PC-3 (cell line): ENCODE results near the gene FARS2. TPM values are rescaled to one million over a fixed set of nuclear protein-coding genes. Genes with fewer than 3 reads are reported as not detected.

ENCODE experiments used
- ATAC-seq: fragments of 200-7000 bp; cut with Tn5 transposase; 2 replicates; pipeline ENCODE4 v1.9.1; 2020; ENCODE audit warnings: mild to moderate bottlenecking, moderate library complexity
- BruUV-seq: library from RNA; stranded (reverse); fragments of 400-500 nt; replicated peaks from 2 replicates; lab custom pipeline; 2021; lab: Mats Ljungman, UMichigan
- CTCF ChIA-PET: fragments of 300-600 bp; sonication (Branson Sonifier 250); formaldehyde crosslinking; loops from one replicate; lab custom pipeline; 2022; ENCODE audit warnings: antibody characterized with exemption; lab: Charles Lee
- POLR2A ChIA-PET: fragments of 300-600 bp; sonication (Branson Sonifier 250); formaldehyde crosslinking; loops from one replicate; lab custom pipeline; 2022; ENCODE audit warnings: antibody characterized with exemption; ENCODE audit not compliant: unreplicated experiment; lab: Charles Lee
- DNase-seq: peaks from one replicate; pipeline ENCODE4 v3.0.0-alpha.2; 2015
- H2AFZ ChIP-seq: fragments of 300-600 bp; sonication (generic); 2 replicates; pipeline ENCODE4 v1.6.0; 2016; ENCODE audit warnings: antibody characterized with exemption, low read length
- H3F3A ChIP-seq: fragments of 300-600 bp; sonication (generic); one replicate; pipeline ENCODE4 v1.6.0; 2017; ENCODE audit warnings: antibody characterized with exemption, low read length, control low read depth, mild to moderate bottlenecking; ENCODE audit not compliant: unreplicated experiment
- H3K27ac ChIP-seq: fragments of 300-600 bp; sonication (generic); 2 replicates; pipeline ENCODE4 v1.5.1; 2016; ENCODE audit warnings: mild to moderate bottlenecking, low read length
- H3K27me3 ChIP-seq: fragments of 300-600 bp; sonication (generic); 2 replicates; pipeline ENCODE4 v1.6.1; 2016; ENCODE audit warnings: low read length, mixed read lengths
- H3K36me3 ChIP-seq: fragments of 300-600 bp; sonication (generic); 2 replicates; pipeline ENCODE4 v1.6.1; 2016; ENCODE audit warnings: low read depth, mixed run types, low read length, mixed read lengths
- H3K4me1 ChIP-seq: fragments of 300-600 bp; sonication (generic); 2 replicates; pipeline ENCODE4 v1.5.1; 2016; ENCODE audit warnings: low read length; ENCODE audit not compliant: insufficient read depth
- H3K4me2 ChIP-seq: fragments of 300-600 bp; sonication (generic); 2 replicates; pipeline ENCODE4 v1.6.0; 2016; ENCODE audit warnings: low read length
- H3K4me3 ChIP-seq: fragments of 300-600 bp; sonication (generic); 2 replicates; pipeline ENCODE4 v1.5.1; 2016; ENCODE audit warnings: mild to moderate bottlenecking, low read length, mixed read lengths
- H3K79me2 ChIP-seq: fragments of 300-600 bp; sonication (generic); 2 replicates; pipeline ENCODE4 v1.6.1; 2017; ENCODE audit warnings: low read length, mixed read lengths
- H3K9ac ChIP-seq: fragments of 300-600 bp; sonication (generic); 2 replicates; pipeline ENCODE4 v1.6.0; 2016; ENCODE audit warnings: mild to moderate bottlenecking, low read length
- H3K9me2 ChIP-seq: fragments of 300-600 bp; sonication (generic); replicated peaks from 2 replicates; pipeline ENCODE4 v1.6.1; 2016; ENCODE audit warnings: mixed run types, low read length, mixed read lengths
- H3K9me3 ChIP-seq: fragments of 300-600 bp; sonication (generic); 2 replicates; pipeline ENCODE4 v1.6.1; 2016; ENCODE audit warnings: low read length, mixed read lengths
- H4K20me1 ChIP-seq: fragments of 300-600 bp; sonication (generic); 2 replicates; pipeline ENCODE4 v1.6.1; 2016; ENCODE audit warnings: low read length, mixed read lengths
- CTCF ChIP-seq: fragments of 300-600 bp; sonication (generic); conservative IDR thresholded peaks from 2 replicates; pipeline ENCODE4 v1.5.1; 2017; ENCODE audit warnings: antibody characterized with exemption, low read depth, mild to moderate bottlenecking, low read length
- EZH2 ChIP-seq: fragments of 300-600 bp; sonication (generic); IDR thresholded peaks from one replicate; pipeline ENCODE4 v1.6.1; 2017; ENCODE audit warnings: antibody characterized with exemption, mild to moderate bottlenecking, low read length; ENCODE audit not compliant: unreplicated experiment
- EZH2phosphoT487 ChIP-seq: fragments of 300-600 bp; sonication (generic); IDR thresholded peaks from 2 replicates; pipeline ENCODE4 v1.6.1; 2018; ENCODE audit warnings: mild to moderate bottlenecking, antibody characterized with exemption, low read length, borderline replicate concordance
- intact Hi-C: fragments of 100-400 bp; cut with micrococcal nuclease; formaldehyde crosslinking; loops from 2 replicates; pipeline ENCODE4 v1.9.0; 2023
- total RNA-seq: library from RNA; depleted of rRNA; stranded (reverse); fragments of >200 nt; gene quantifications from 2 replicates; pipeline ENCODE4 v1.2.3, GENCODE V29; 2014

FARS2 gene
- total RNA-seq, 1 experiment from 2014 or later, result 23.0 TPM

DNA sequence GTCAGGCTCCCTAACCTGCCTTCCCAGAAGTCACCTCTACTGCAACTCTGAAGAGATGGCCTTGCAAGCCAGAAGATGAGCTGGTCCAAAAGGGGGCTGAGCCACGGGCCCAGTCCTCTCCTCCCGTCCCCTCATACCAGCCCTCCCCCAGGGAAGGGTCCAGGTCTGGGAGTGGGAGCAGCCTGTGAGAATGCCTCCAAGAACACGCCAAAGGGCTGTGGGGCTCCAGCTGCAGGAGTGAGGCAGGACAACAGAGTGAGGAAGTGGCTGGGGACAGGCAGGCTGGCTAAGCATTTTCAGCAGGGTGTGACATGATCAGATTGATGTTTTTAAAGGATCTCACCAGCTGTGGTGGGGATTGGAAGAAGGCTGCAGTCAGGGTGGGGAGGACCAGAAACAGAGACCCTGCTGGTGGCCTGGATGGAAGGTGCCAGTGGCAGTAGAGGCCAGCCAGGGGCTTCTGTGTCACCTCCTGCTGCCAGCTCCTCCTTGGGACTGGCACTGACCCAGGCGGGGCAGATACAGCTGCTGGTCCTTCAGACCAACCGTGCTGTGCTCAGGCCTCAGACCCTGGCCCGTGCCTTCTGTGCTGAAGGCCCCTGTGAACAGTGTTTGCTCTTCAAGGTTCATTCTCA is 487.8 kb downstream of the FARS2 start:
- BruUV-seq, result no TSS peak
- no peak overlapping the region for H3K4me3 ChIP-seq
- no peak for ATAC-seq
- TF ChIP-seq EZH2phosphoT487, result no peak
- no peak for TF ChIP-seq EZH2
- TF ChIP-seq CTCF, result no peak
- intact Hi-C loops, result no loop called here
- no peaks in the 10 kb centered on the region for H3K36me3 ChIP-seq
- H2AFZ ChIP-seq, result no peak overlapping the region
- CTCF ChIA-PET, result no interaction called here
- no peaks in the 10 kb centered on the region for H3F3A ChIP-seq
- H4K20me1 ChIP-seq, result no peaks in the 10 kb centered on the region
- H3K4me1 ChIP-seq, result no peaks in the 10 kb centered on the region
- POLR2A ChIA-PET, result no interaction called here
- no peaks in the 10 kb centered on the region for H3K27me3 ChIP-seq
- H3K9ac ChIP-seq, result no peak overlapping the region
- no peaks in the 10 kb centered on the region for H3K9me2 ChIP-seq
- no peak overlapping the region for H3K4me2 ChIP-seq
- H3K79me2 ChIP-seq, result no peaks in the 10 kb centered on the region
- no peak for DNase-seq
- H3K9me3 ChIP-seq, result no peaks in the 10 kb centered on the region
- no peak overlapping the region for H3K27ac ChIP-seq

GRCh38 chr6:5749651-5750215 is 488.4 kb downstream of the FARS2 start:
- intact Hi-C loops, result no loop called here
- CTCF ChIA-PET, result no interaction called here
- no peaks in the 10 kb centered on the region for H3K79me2 ChIP-seq
- H3K9me2 ChIP-seq, result no peaks in the 10 kb centered on the region
- ATAC-seq, result no peak
- no peak overlapping the region for H3K4me2 ChIP-seq
- no peaks in the 10 kb centered on the region for H3K36me3 ChIP-seq
- H3K27ac ChIP-seq, result no peak overlapping the region
- no peak for DNase-seq
- H3K9me3 ChIP-seq, result no peaks in the 10 kb centered on the region
- no peaks in the 10 kb centered on the region for H3K27me3 ChIP-seq
- no peaks in the 10 kb centered on the region for H3F3A ChIP-seq
- BruUV-seq, result no TSS peak
- TF ChIP-seq EZH2phosphoT487 (no peak), CTCF (no peak), EZH2 (no peak)
- POLR2A ChIA-PET, result no interaction called here
- H3K4me1 ChIP-seq, result no peaks in the 10 kb centered on the region
- H2AFZ ChIP-seq, result no peak overlapping the region
- H3K9ac ChIP-seq, result no peak overlapping the region
- H3K4me3 ChIP-seq, result no peak overlapping the region
- H4K20me1 ChIP-seq, result no peaks in the 10 kb centered on the region

- ATAC-seq (no peak), DNase-seq (no peak)
- Histone ChIP-seq H3F3A (no peaks in the 10 kb centered on the region), H3K4me1 (no peaks in the 10 kb centered on the region), H3K27me3 (no peaks in the 10 kb centered on the region), H3K9me2 (no peaks in the 10 kb centered on the region), H3K36me3 (no peaks in the 10 kb centered on the region), H3K9ac (no peak overlapping the region), H3K27ac (no peak overlapping the region), H3K9me3 (no peaks in the 10 kb centered on the region), H2AFZ (no peak overlapping the region), H3K4me3 (no peak overlapping the region), H3K79me2 (no peaks in the 10 kb centered on the region), H4K20me1 (no peaks in the 10 kb centered on the region), H3K4me2 (no peak overlapping the region)
- CTCF ChIA-PET, result no interaction called here
- intact Hi-C loops, result no loop called here
- POLR2A ChIA-PET, result no interaction called here
- no TSS peak for BruUV-seq
- no peak for TF ChIP-seq CTCF
- no peak for TF ChIP-seq EZH2
- no peak for TF ChIP-seq EZH2phosphoT487
Measured at GRCh38 chr6:5751525-5752390, 490.4 kb downstream of the FARS2 start.
